H1 (cell line): Measurements from ENCODE around the gene PPARA. TPM values are rescaled to one million over a fixed set of nuclear protein-coding genes. Genes with fewer than 3 reads are reported as not detected.

Experiments used
- CTCF ChIA-PET: fragments of 300-600 bp; sonication (Branson Sonifier 250); formaldehyde crosslinking; loops from one replicate; lab custom pipeline; 2021; ENCODE audit not compliant: partially characterized antibody; lab: Charles Lee
- POLR2A ChIA-PET: fragments of 300-600 bp; sonication (Branson Sonifier 250); formaldehyde crosslinking; loops from one replicate; lab custom pipeline; 2021; ENCODE audit warnings: inconsistent platforms; ENCODE audit not compliant: partially characterized antibody; lab: Charles Lee
- DNase-seq, 2 experiments: peaks; one replicate each; pipeline versions ENCODE4 v3.0.0 to v3.0.0-alpha.2; 2010 to 2022; ENCODE audit warnings: low spot score in 2 of 2, low read depth in 1 of 2, mixed read lengths in 1 of 2
- FAIRE-seq: peaks from 2 replicates; lab custom pipeline; 2011; peaks lifted over from hg19 to GRCh38; lab: Jason Lieb, UNC
- H2AFZ ChIP-seq: 2 replicates; pipeline ENCODE4 v1.8.1; 2012; ENCODE audit warnings: low read length, inconsistent platforms
- H2AK5ac ChIP-seq: 2 replicates; pipeline ENCODE4 v1.6.1; 2013; ENCODE audit warnings: low read depth, low read length
- H2BK120ac ChIP-seq: replicated peaks from 2 replicates; pipeline ENCODE3; 2013; ENCODE audit warnings: low read depth, low read length, inconsistent platforms
- H2BK12ac ChIP-seq: 2 replicates; pipeline ENCODE4 v1.6.1; 2013; ENCODE audit warnings: low read depth, low read length
- H2BK15ac ChIP-seq: 2 replicates; pipeline ENCODE4 v1.6.1; 2013; ENCODE audit warnings: low read length
- H2BK20ac ChIP-seq: 2 replicates; pipeline ENCODE4 v1.6.1; 2013; ENCODE audit warnings: low read length
- H2BK5ac ChIP-seq: 2 replicates; pipeline ENCODE4 v1.6.1; 2013; ENCODE audit warnings: low read depth, low read length
- H3K14ac ChIP-seq: 2 replicates; pipeline ENCODE4 v1.6.1; 2013; ENCODE audit warnings: inconsistent platforms; ENCODE audit not compliant: insufficient read length
- H3K18ac ChIP-seq: 2 replicates; pipeline ENCODE4 v1.6.1; 2013; ENCODE audit warnings: low read length; ENCODE audit errors: extremely low read depth
- H3K23ac ChIP-seq: 2 replicates; pipeline ENCODE4 v1.6.1; 2013; ENCODE audit warnings: inconsistent platforms; ENCODE audit not compliant: insufficient read length
- H3K23me2 ChIP-seq: 2 replicates; pipeline ENCODE4 v1.6.1; 2013; ENCODE audit warnings: low read depth, low read length
- H3K27ac ChIP-seq: 2 replicates; pipeline ENCODE4 v1.6.1; 2011; ENCODE audit warnings: low read depth, low read length, inconsistent platforms
- H3K27me3 ChIP-seq, 4 experiments: replicated peaks in 1 of 4; 1 replicate in 1 of 4; 2 replicates in 3 of 4; pipeline versions ENCODE4 v1.6.1 to v1.8.1; 2011 to 2013; ENCODE audit warnings: low read length in 3 of 4, mild to moderate bottlenecking in 3 of 4, inconsistent platforms in 2 of 4, mixed read lengths in 2 of 4, moderate library complexity in 1 of 4; ENCODE audit not compliant: control insufficient read depth in 3 of 4, insufficient read depth in 3 of 4; ENCODE audit errors: extremely low read depth in 1 of 4
- H3K36me3 ChIP-seq, 4 experiments: 2 replicates each; pipeline versions ENCODE4 v1.6.1 to v1.8.1; 2011 to 2013; ENCODE audit warnings: mild to moderate bottlenecking in 4 of 4, low read length in 3 of 4, moderate library complexity in 2 of 4, control low read depth in 1 of 4, inconsistent platforms in 1 of 4; ENCODE audit not compliant: insufficient read depth in 4 of 4, control insufficient read depth in 2 of 4
- H3K4ac ChIP-seq: replicated peaks from 2 replicates; pipeline ENCODE3; 2013; ENCODE audit warnings: low read length, low read depth, mixed read lengths, inconsistent platforms; ENCODE audit not compliant: insufficient read length
- H3K4me1 ChIP-seq, 4 experiments: replicated peaks in 1 of 4; 1 replicate in 1 of 4; 2 replicates in 3 of 4; pipeline versions ENCODE4 v1.6.1 to v1.8.1; 2011 to 2013; ENCODE audit warnings: low read length in 3 of 4, inconsistent platforms in 2 of 4, mixed read lengths in 1 of 4; ENCODE audit not compliant: insufficient read depth in 4 of 4, control insufficient read depth in 3 of 4
- H3K4me2 ChIP-seq, 2 experiments: 2 replicates each; pipeline versions ENCODE4 v1.6.1 to v1.8.1; 2011 to 2013; ENCODE audit warnings: low read depth in 2 of 2, low read length in 2 of 2, control low read depth in 1 of 2, inconsistent platforms in 1 of 2, mild to moderate bottlenecking in 1 of 2; ENCODE audit not compliant: insufficient read depth in 1 of 2
- H3K4me3 ChIP-seq, 4 experiments: fragments of 200-600, 300-600 bp in 1 of 4; sonication (generic), shearing (Covaris generic), sonication (Bioruptor Twin) in 1 of 4; 2 replicates each; pipeline versions ENCODE4 v1.5.1 to v1.8.1; 2011 to 2016; ENCODE audit warnings: low read length in 4 of 4, low read depth in 3 of 4, control low read depth in 2 of 4, inconsistent platforms in 2 of 4, mild to moderate bottlenecking in 2 of 4, mixed read lengths in 1 of 4, moderate library complexity in 1 of 4; ENCODE audit not compliant: insufficient read depth in 2 of 4; ENCODE audit errors: extremely low read depth in 1 of 4
- H3K56ac ChIP-seq: replicated peaks from 2 replicates; pipeline ENCODE3; 2013; ENCODE audit warnings: low read depth, mild to moderate bottlenecking, mixed read lengths, low read length, inconsistent platforms; ENCODE audit not compliant: insufficient read length
- H3K79me1 ChIP-seq: 2 replicates; pipeline ENCODE4 v1.6.1; 2013; ENCODE audit warnings: low read depth, low read length, control low read depth
- H3K79me2 ChIP-seq, 2 experiments: 2 replicates each; pipeline versions ENCODE4 v1.6.1 to v1.8.1; 2012 to 2013; ENCODE audit warnings: low read length in 2 of 2, mild to moderate bottlenecking in 2 of 2, inconsistent platforms in 1 of 2; ENCODE audit not compliant: insufficient read depth in 2 of 2, control insufficient read depth in 1 of 2
- H3K9ac ChIP-seq, 4 experiments: replicated peaks in 1 of 4; 1 replicate in 1 of 4; 2 replicates in 3 of 4; pipeline versions ENCODE4 v1.6.1 to v1.8.1; 2011 to 2013; ENCODE audit warnings: low read depth in 3 of 4, low read length in 3 of 4, control low read depth in 2 of 4, mild to moderate bottlenecking in 2 of 4, moderate library complexity in 2 of 4, inconsistent platforms in 1 of 4; ENCODE audit errors: extremely low read depth in 1 of 4
- H3K9me3 ChIP-seq, 2 experiments: 2 replicates each; pipeline versions ENCODE4 v1.6.1 to v1.8.1; 2012 to 2013; ENCODE audit warnings: mild to moderate bottlenecking in 2 of 2, moderate library complexity in 2 of 2, control low read depth in 1 of 2, inconsistent platforms in 1 of 2, low read depth in 1 of 2, low read length in 1 of 2, mixed read lengths in 1 of 2; ENCODE audit not compliant: insufficient read depth in 2 of 2
- H4K20me1 ChIP-seq, 2 experiments: replicated peaks in 1 of 2; 2 replicates each; pipeline versions ENCODE3 to v1.8.1; 2011 to 2013; ENCODE audit warnings: inconsistent platforms in 2 of 2, low read length in 2 of 2, mild to moderate bottlenecking in 1 of 2; ENCODE audit not compliant: insufficient read depth in 2 of 2, control insufficient read depth in 1 of 2
- H4K5ac ChIP-seq: 2 replicates; pipeline ENCODE4 v1.6.1; 2013; ENCODE audit warnings: low read length, low read depth, mixed read lengths, inconsistent platforms; ENCODE audit not compliant: insufficient read length
- H4K8ac ChIP-seq: 2 replicates; pipeline ENCODE4 v1.8.0; 2013; ENCODE audit warnings: mild to moderate bottlenecking, moderate library complexity, low read length, inconsistent platforms; ENCODE audit not compliant: insufficient read depth; ENCODE audit errors: extremely low read depth
- H4K91ac ChIP-seq: replicated peaks from 2 replicates; pipeline ENCODE3; 2013; ENCODE audit warnings: low read length, mixed read lengths, inconsistent platforms; ENCODE audit not compliant: insufficient read length
- ASH2L ChIP-seq: fragments of 200-600, 300-600 bp; sonication (generic); IDR thresholded peaks from one replicate; pipeline ENCODE4 v1.7.1; 2017; ENCODE audit warnings: low read length
- ATF2 ChIP-seq: IDR thresholded peaks from 2 replicates; pipeline ENCODE4 v1.6.1; 2012; ENCODE audit warnings: low read length, inconsistent platforms
- CEBPB ChIP-seq: IDR thresholded peaks from 2 replicates; pipeline ENCODE4 v1.6.1; 2012; ENCODE audit warnings: low read depth, low read length
- FOSL1 ChIP-seq: IDR thresholded peaks from 2 replicates; pipeline ENCODE4 v1.6.1; 2011; ENCODE audit warnings: mild to moderate bottlenecking, low read depth, low read length, moderate library complexity; ENCODE audit not compliant: insufficient read depth
- KDM1A ChIP-seq: fragments of 200-600, 300-600 bp; sonication (generic); IDR thresholded peaks from 2 replicates; pipeline ENCODE4 v1.7.1; 2016; ENCODE audit warnings: mild to moderate bottlenecking, low read length, borderline replicate concordance
- RAD21 ChIP-seq, 2 experiments: IDR thresholded peaks in 1 of 2; conservative IDR thresholded peaks in 1 of 2; 2 replicates each; pipeline ENCODE4 v1.6.1; 2011; ENCODE audit warnings: low read depth in 2 of 2, low read length in 2 of 2, improper control_type of control experiment in 1 of 2, inconsistent platforms in 1 of 2, mild to moderate bottlenecking in 1 of 2, moderate library complexity in 1 of 2
- RFX5 ChIP-seq: IDR thresholded peaks from 2 replicates; pipeline ENCODE4 v1.6.1; 2011; ENCODE audit warnings: low read depth, low read length, improper control_type of control experiment, borderline replicate concordance
- SAP30 ChIP-seq: fragments of 300-600 bp; sonication (generic); IDR thresholded peaks from 2 replicates; pipeline ENCODE4 v1.7.1; 2012; ENCODE audit warnings: low read length, moderate library complexity, mild to moderate bottlenecking, inconsistent platforms; ENCODE audit not compliant: insufficient read depth, insufficient replicate concordance
- SIRT6 ChIP-seq: IDR thresholded peaks from one replicate; pipeline ENCODE4 v1.7.1; 2012; ENCODE audit warnings: low read length, inconsistent platforms
- SP2 ChIP-seq: IDR thresholded peaks from 2 replicates; pipeline ENCODE4 v1.6.1; 2012; ENCODE audit warnings: mild to moderate bottlenecking, low read length, inconsistent platforms
- TAF1 ChIP-seq: IDR thresholded peaks from 2 replicates; pipeline ENCODE4 v1.6.1; 2011; ENCODE audit warnings: mild to moderate bottlenecking, low read depth, low read length
- TBP ChIP-seq: IDR thresholded peaks from 2 replicates; pipeline ENCODE4 v1.6.1; 2011; ENCODE audit warnings: low read depth, low read length, improper control_type of control experiment
- WGBS, 2 experiments: shearing (Covaris generic) in 1 of 2; methylation state at CpG; one replicate each; pipeline versions ENCODE4 v1.1.6 to v1.1.7; 2013 to 2015; ENCODE audit warnings: low lambda C conversion rate in 2 of 2, mixed read lengths in 2 of 2, inconsistent platforms in 1 of 2, low coverage in 1 of 2, missing lambda C conversion rate in 1 of 2; ENCODE audit not compliant: insufficient replicate concordance in 2 of 2, insufficient coverage in 1 of 2, insufficient read length in 1 of 2; ENCODE audit errors: extremely low coverage in 1 of 2, missing lambda C conversion rate in 1 of 2; 5-methylcytosine and 5-hydroxymethylcytosine counted together
- polyA plus RNA-seq, 7 experiments: library from polyadenylated mRNA; depleted of rRNA in 3 of 7; stranded (reverse) in 5 of 7; unstranded in 2 of 7; fragments of >200 nt in 5 of 7; fragments of 200-250 nt in 2 of 7; gene quantifications; 1 replicate in 5 of 7; 2 replicates in 1 of 7; 4 replicates in 1 of 7; pipeline versions ENCODE4 v1.2.1 to v1.2.3, GENCODE V29; 2011 to 2013; ENCODE audit warnings: missing spikeins in 2 of 7, mixed read lengths in 2 of 7
- total RNA-seq: library from RNA; stranded (reverse); fragmentation: NEBNext Ultra II Directional; extraction: Animal tissue kit (Norgen Biotek cat#: 25700); gene quantifications from 2 replicates; pipeline ENCODE4 v1.2.1, GENCODE V29; 2021

PPARA gene
- total and polyA plus RNA-seq, 2 of the 8 experiments (the other 6 are each of a cell fraction or from before 2014, with no cell fraction given) = 3.1 to 8.2 TPM

DNA sequence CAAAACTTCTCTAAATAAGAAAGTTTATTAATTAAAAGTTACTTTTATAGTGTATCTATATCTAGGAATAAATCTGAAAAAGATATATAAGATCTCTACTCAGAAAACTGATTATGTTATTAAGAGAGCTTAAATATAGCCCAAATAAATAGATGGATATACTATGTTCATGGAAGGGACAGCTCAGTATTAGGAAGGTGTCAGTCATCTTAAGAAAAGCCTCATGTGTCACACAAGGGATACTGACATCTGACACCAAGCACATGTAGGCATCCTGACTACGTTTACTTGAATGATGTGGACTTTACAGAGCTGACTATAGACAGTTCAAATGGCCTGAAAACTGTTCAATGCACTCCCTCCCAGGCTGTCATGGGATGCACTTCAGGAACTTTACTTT, 19.3 kb downstream of the PPARA start:
- POLR2A ChIA-PET = no interaction called here
- no peak overlapping the region for H2AFZ ChIP-seq
- no peak overlapping the region for H3K23ac ChIP-seq
- no peak overlapping the region for H2BK120ac ChIP-seq
- no peak overlapping the region for H4K5ac ChIP-seq
- no peaks in the 10 kb centered on the region for H3K9me3 ChIP-seq
- no peak overlapping the region for H3K18ac ChIP-seq
- H3K14ac ChIP-seq = no peak overlapping the region
- no peaks in the 10 kb centered on the region for H3K23me2 ChIP-seq
- H3K27me3 ChIP-seq = no peaks in the 10 kb centered on the region
- H2AK5ac ChIP-seq = no peak overlapping the region
- no peak overlapping the region for H2BK15ac ChIP-seq
- no peaks in the 10 kb centered on the region for H3K36me3 ChIP-seq
- H4K8ac ChIP-seq = no peak overlapping the region
- no peaks in the 10 kb centered on the region for H3K79me1 ChIP-seq
- H3K56ac ChIP-seq = no peak overlapping the region
- H2BK20ac ChIP-seq = no peak overlapping the region
- no peak overlapping the region for H3K27ac ChIP-seq
- H4K91ac ChIP-seq = no peak overlapping the region
- CTCF ChIA-PET = interaction anchor here (0.6 to 1.0 kb wide), 4 partner anchors 13 to 29 kb away, joined by 3 to 4 read pairs (median 3); no protein-coding TSS in a partner anchor
- no peak overlapping the region for H2BK12ac ChIP-seq
- no peak overlapping the region for H3K4me2 ChIP-seq
- no peak overlapping the region for H3K4me3 ChIP-seq
- H4K20me1 ChIP-seq = no peaks in the 10 kb centered on the region
- no peaks in the 10 kb centered on the region for H3K79me2 ChIP-seq
- no peak overlapping the region for H3K9ac ChIP-seq
- H3K4me1 ChIP-seq = no peaks in the 10 kb centered on the region
- WGBS, 2 experiments = 77% methylated on average over 1 of the region's 1 CpG; no CpG with 5 or more reads in 1 of the 2 experiments
- H3K4ac ChIP-seq = no peak overlapping the region
- no peak overlapping the region for H2BK5ac ChIP-seq
- TF ChIP-seq KDM1A = no peak
- TF ChIP-seq CEBPB = no peak
- TF ChIP-seq TBP = no peak
- no peak for TF ChIP-seq RAD21 (IDR thresholded peaks at IDR 0.05 in 1 of 2, conservative IDR thresholded peaks at IDR 0.05 in 1 of 2; ENCODE audit: low read depth in 2 of 2, low read length in 2 of 2)
- no peak for TF ChIP-seq SIRT6
- no peak for TF ChIP-seq RFX5
- TF ChIP-seq FOSL1 = no peak
- no peak for TF ChIP-seq SAP30
- TF ChIP-seq ATF2 = no peak
- TF ChIP-seq SP2 = no peak
- TF ChIP-seq TAF1 = no peak
- no peak for TF ChIP-seq ASH2L
- FAIRE-seq (no peak), DNase-seq (no peak)
